ENCODE measurements around the gene ABCC11. TPM values are rescaled to one million over a fixed set of nuclear protein-coding genes. Genes with fewer than 3 reads are reported as not detected.
"Not testable (repeated sequence)": the region's sequence is repeated elsewhere in the genome, so short reads cannot be mapped to it uniquely, and the experiment has no call there.

ABCC11 gene
- total RNA-seq, 1 experiment from 2014 or later, result 0.83 TPM

DNA sequence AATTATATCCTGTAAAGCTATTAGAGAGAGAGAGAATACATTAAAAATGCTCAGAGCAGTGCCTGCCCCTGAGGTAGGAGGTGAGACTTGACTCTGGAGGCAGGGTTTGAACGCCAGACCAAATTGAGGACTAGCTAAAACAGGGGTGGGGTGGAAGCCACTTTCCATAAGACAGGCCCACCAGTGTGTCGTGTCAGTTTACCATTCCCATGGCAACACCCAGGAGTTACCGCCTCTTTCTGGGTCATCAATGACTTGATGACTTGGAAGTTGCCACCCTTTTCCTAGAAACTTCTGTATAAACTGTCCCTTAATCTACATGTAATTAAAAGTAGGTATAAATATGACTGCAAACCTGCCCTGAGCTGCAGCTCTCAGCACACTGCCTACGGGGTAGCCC, 59.6 kb downstream of the ABCC11 start:
- Histone ChIP-seq H3K9me2 (ENCODE audit: insufficient read depth) (no peaks in the 10 kb centered on the region; the same call in 1 of the 2 replicates), H4K20me1 (ENCODE audit: insufficient read depth) (no peaks in the 10 kb centered on the region), H3K4me2 (no peak overlapping the region), H3K27ac (no peak overlapping the region), H3K4me1 (replicated peaks; ENCODE audit: insufficient read depth) (no peaks in the 10 kb centered on the region), H3K9me3 (ENCODE audit: insufficient read depth, low read depth) (no peaks in the 10 kb centered on the region), H3K27me3 (ENCODE audit: insufficient read depth, low read depth) (no peaks in the 10 kb centered on the region), H3K79me2 (ENCODE audit: low read depth) (no peaks in the 10 kb centered on the region), H3K4me3 (no peak overlapping the region), H2AFZ (no peak overlapping the region), H3F3A (ENCODE audit: insufficient read depth, low read depth) (no peaks in the 10 kb centered on the region), H3K36me3 (ENCODE audit: low read depth) (no peaks in the 10 kb centered on the region)
- POLR2A ChIA-PET (ENCODE audit: unreplicated experiment), result no interaction called here
- intact Hi-C loops (cut with micrococcal nuclease; ENCODE audit: unreplicated experiment), result no loop called here
- CTCF ChIA-PET, result no interaction called here
- BruUV-seq (replicated peaks), result no TSS peak
- TF ChIP-seq, protein P1, sequence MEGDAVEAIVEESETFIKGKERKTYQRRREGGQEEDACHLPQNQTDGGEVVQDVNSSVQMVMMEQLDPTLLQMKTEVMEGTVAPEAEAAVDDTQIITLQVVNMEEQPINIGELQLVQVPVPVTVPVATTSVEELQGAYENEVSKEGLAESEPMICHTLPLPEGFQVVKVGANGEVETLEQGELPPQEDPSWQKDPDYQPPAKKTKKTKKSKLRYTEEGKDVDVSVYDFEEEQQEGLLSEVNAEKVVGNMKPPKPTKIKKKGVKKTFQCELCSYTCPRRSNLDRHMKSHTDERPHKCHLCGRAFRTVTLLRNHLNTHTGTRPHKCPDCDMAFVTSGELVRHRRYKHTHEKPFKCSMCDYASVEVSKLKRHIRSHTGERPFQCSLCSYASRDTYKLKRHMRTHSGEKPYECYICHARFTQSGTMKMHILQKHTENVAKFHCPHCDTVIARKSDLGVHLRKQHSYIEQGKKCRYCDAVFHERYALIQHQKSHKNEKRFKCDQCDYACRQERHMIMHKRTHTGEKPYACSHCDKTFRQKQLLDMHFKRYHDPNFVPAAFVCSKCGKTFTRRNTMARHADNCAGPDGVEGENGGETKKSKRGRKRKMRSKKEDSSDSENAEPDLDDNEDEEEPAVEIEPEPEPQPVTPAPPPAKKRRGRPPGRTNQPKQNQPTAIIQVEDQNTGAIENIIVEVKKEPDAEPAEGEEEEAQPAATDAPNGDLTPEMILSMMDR (conservative IDR thresholded peaks at IDR 0.05), result no peak
- no peak for TF ChIP-seq EZH2 (IDR thresholded peaks at IDR 0.05; ENCODE audit: low read depth)
- DNase-seq, result no peak

DNA sequence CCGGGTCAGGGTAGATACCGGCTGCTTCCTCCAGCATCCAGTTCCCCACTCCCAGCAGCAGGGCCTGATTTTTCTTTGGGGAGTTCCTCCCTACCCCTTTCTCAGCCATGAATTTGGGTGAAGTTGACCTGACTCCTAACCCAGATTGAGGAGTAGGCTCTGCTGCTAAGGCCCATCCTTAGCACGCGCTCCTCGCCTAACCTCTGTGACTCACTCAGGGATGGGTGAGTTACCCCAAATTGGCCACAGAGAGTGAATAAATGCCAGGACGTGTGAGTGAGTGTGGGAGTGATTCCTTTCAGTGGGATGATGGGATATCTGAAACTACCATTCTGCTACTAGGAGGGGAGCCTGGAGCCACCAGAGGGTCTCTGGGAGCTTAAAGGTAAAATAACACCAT, 62.7 kb downstream of the ABCC11 start:
- Histone ChIP-seq H3K4me3 (no peak overlapping the region), H3F3A (ENCODE audit: insufficient read depth, low read depth) (no peaks in the 10 kb centered on the region), H3K27ac (no peak overlapping the region), H2AFZ (no peak overlapping the region), H4K20me1 (ENCODE audit: insufficient read depth) (no peaks in the 10 kb centered on the region), H3K4me1 (replicated peaks; ENCODE audit: insufficient read depth) (no peaks in the 10 kb centered on the region), H3K4me2 (no peak overlapping the region), H3K36me3 (ENCODE audit: low read depth) (no peaks in the 10 kb centered on the region), H3K79me2 (ENCODE audit: low read depth) (no peaks in the 10 kb centered on the region), H3K27me3 (ENCODE audit: insufficient read depth, low read depth) (no peaks in the 10 kb centered on the region), H3K9me2 (ENCODE audit: insufficient read depth) (no peaks in the 10 kb centered on the region), H3K9me3 (ENCODE audit: insufficient read depth, low read depth) (no peaks in the 10 kb centered on the region)
- TF ChIP-seq, protein P1 (conservative IDR thresholded peaks at IDR 0.05), result no peak
- no peak for TF ChIP-seq EZH2 (IDR thresholded peaks at IDR 0.05; ENCODE audit: low read depth)
- intact Hi-C loops (cut with micrococcal nuclease; ENCODE audit: unreplicated experiment), result no loop called here
- POLR2A ChIA-PET (ENCODE audit: unreplicated experiment), result no interaction called here
- no peak for DNase-seq
- CTCF ChIA-PET, result no interaction called here
- no TSS peak for BruUV-seq (replicated peaks)

DNA sequence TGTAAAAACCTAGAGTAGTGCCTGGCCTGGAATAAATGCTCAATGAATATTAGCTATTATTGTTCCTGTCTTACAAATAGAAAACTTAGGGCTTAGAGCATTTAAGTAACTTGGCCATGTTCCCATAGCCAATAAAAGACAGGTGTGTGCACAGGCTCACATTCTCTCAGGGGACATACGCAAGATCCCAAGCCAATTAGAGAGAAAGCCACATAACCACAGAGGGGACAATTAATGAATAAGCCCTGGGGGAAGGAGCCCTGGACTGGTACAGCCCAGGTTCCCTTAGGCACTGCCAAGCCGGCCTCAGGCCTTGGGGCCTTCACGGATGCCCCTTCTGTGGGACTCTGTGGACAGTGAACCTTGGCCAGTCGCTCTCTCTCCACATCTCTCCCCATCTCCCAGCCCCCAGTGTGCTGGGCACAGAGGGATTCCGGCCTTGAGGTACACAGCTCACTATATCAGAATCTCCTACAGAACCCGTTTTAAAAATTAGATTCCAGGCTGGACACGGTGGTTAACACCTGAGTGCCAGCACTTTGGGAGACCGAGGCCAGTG, 64.3 kb downstream of the ABCC11 start:
- TF ChIP-seq, protein P1 (conservative IDR thresholded peaks at IDR 0.05), result no peak
- no peak for TF ChIP-seq EZH2 (IDR thresholded peaks at IDR 0.05; ENCODE audit: low read depth)
- Histone ChIP-seq H4K20me1 (ENCODE audit: insufficient read depth) (no peaks in the 10 kb centered on the region), H3K9me2 (ENCODE audit: insufficient read depth) (no peaks in the 10 kb centered on the region), H3K4me3 (no peak overlapping the region), H3K27ac (no peak overlapping the region), H2AFZ (no peak overlapping the region), H3K36me3 (ENCODE audit: low read depth) (no peaks in the 10 kb centered on the region), H3F3A (ENCODE audit: insufficient read depth, low read depth) (no peaks in the 10 kb centered on the region), H3K9me3 (ENCODE audit: insufficient read depth, low read depth) (no peaks in the 10 kb centered on the region), H3K79me2 (ENCODE audit: low read depth) (no peaks in the 10 kb centered on the region), H3K4me1 (replicated peaks; ENCODE audit: insufficient read depth) (no peaks in the 10 kb centered on the region), H3K27me3 (ENCODE audit: insufficient read depth, low read depth) (no peaks in the 10 kb centered on the region), H3K4me2 (no peak overlapping the region)
- intact Hi-C loops (cut with micrococcal nuclease; ENCODE audit: unreplicated experiment), result no loop called here
- DNase-seq, result no peak
- POLR2A ChIA-PET (ENCODE audit: unreplicated experiment), result no interaction called here
- CTCF ChIA-PET, result no interaction called here
- BruUV-seq (replicated peaks), result no TSS peak

DNA sequence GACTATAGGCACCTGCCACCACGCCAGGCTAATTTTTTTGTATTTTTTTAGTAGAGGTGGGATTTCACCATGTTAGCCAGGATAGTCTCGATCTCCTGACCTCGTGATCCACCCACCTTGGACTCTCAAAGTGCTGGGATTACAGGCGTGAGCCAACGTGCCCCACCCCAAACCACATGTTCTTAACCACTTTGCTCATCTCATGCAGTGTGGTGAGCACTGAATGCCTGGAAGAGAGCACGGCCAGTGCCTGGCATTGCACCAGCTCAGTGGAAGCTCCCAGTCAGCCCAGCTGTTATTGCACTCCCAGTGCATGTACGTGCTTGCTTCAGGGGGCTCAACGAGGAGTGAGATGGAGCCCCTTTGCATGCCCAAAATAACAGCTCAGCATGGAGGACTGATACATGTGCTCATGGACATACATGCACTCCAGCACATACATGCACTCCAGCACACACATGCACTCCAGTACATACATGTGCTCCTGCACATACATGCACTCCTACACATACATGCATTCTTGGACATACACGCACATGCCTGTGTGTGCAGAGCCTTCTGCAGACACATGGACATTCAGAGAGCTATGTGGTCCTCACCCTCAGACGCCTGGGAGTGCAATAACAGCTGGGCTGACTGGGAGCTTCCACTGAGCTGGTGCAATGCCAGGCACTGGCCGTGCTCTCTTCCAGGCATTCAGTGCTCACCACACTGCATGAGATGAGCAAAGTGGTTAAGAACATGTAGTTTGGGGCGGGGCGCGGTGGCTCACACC, 65.4 kb downstream of the ABCC11 start:
- POLR2A ChIA-PET (ENCODE audit: unreplicated experiment); intact Hi-C loops (cut with micrococcal nuclease; ENCODE audit: unreplicated experiment): not testable (repeated sequence)
- CTCF ChIA-PET, result interaction anchor here (0.6 kb wide), 1 partner anchor 43 kb away, joined by 6 read pairs; no protein-coding TSS in a partner anchor

More for the DNA sequence above, 65.4 kb downstream of the ABCC11 start:
- H3K4me1 ChIP-seq (replicated peaks; ENCODE audit: insufficient read depth); H3K27ac ChIP-seq; H3K4me3 ChIP-seq; H3K4me2 ChIP-seq; H3K9me3 ChIP-seq (ENCODE audit: insufficient read depth, low read depth); DNase-seq; BruUV-seq (replicated peaks); H3K9me2 ChIP-seq (ENCODE audit: insufficient read depth); H3K79me2 ChIP-seq (ENCODE audit: low read depth); H2AFZ ChIP-seq; H3K27me3 ChIP-seq (ENCODE audit: insufficient read depth, low read depth); H4K20me1 ChIP-seq (ENCODE audit: insufficient read depth); H3K36me3 ChIP-seq (ENCODE audit: low read depth); H3F3A ChIP-seq (ENCODE audit: insufficient read depth, low read depth): not testable (repeated sequence)
